Astrocyte of the spinal cord (primary cell): Measurements from ENCODE around the gene SNRNP25.

ENCODE experiments used
- DNase-seq: peaks from one replicate; pipeline ENCODE4 v3.0.0; 2011; ENCODE audit warnings: low read depth, low spot score
- H3K4me3 ChIP-seq: 2 replicates; pipeline ENCODE4 v1.5.1; 2011; ENCODE audit warnings: low read depth, mild to moderate bottlenecking, low read length, moderate library complexity
- in situ Hi-C: cut with HindIII; loops from 2 replicates; pipeline ENCODE4 v1.10.0; 2017; ENCODE audit warnings: low sequenced_read_pairs
- TF ChIP-seq, protein P1 (sequence below): IDR thresholded peaks from 2 replicates; pipeline ENCODE4 v1.5.1; 2012; ENCODE audit warnings: low read depth, mild to moderate bottlenecking, low read length, inconsistent platforms

Gene SNRNP25

DNA sequence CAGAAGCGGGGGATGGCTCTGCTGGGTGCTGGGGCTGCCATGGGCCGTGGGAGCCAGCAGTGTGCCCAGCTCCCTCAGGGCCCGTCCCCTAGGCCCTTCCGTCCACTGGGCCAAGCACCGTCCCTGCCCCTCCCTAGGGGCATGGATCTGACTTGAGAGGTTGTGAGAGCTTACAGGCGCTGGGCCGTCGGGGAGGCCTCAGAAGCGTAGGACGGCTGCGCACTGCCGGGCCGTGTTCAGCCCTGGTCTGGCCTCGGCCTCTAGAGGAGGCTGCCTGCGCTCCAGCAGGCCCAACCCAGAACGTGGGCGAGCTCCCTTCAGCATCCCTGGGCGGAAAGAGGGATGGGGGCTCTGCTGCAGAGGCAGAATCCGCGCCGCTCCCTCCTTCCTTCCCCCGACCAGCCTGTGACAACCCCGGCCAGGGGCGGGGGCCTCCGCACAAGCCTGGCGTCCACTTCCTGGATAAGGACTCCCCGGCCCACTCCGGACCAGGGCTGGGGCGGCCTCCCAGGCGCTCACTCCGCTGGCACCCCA, 23.7 kb downstream of the SNRNP25 start:
- in situ Hi-C loops = no loop called here
- H3K4me3 ChIP-seq = peak overlapping the region; percentile 65
- peak; percentile 54 for DNase-seq
- TF ChIP-seq, protein P1, sequence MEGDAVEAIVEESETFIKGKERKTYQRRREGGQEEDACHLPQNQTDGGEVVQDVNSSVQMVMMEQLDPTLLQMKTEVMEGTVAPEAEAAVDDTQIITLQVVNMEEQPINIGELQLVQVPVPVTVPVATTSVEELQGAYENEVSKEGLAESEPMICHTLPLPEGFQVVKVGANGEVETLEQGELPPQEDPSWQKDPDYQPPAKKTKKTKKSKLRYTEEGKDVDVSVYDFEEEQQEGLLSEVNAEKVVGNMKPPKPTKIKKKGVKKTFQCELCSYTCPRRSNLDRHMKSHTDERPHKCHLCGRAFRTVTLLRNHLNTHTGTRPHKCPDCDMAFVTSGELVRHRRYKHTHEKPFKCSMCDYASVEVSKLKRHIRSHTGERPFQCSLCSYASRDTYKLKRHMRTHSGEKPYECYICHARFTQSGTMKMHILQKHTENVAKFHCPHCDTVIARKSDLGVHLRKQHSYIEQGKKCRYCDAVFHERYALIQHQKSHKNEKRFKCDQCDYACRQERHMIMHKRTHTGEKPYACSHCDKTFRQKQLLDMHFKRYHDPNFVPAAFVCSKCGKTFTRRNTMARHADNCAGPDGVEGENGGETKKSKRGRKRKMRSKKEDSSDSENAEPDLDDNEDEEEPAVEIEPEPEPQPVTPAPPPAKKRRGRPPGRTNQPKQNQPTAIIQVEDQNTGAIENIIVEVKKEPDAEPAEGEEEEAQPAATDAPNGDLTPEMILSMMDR = no peak

DNA sequence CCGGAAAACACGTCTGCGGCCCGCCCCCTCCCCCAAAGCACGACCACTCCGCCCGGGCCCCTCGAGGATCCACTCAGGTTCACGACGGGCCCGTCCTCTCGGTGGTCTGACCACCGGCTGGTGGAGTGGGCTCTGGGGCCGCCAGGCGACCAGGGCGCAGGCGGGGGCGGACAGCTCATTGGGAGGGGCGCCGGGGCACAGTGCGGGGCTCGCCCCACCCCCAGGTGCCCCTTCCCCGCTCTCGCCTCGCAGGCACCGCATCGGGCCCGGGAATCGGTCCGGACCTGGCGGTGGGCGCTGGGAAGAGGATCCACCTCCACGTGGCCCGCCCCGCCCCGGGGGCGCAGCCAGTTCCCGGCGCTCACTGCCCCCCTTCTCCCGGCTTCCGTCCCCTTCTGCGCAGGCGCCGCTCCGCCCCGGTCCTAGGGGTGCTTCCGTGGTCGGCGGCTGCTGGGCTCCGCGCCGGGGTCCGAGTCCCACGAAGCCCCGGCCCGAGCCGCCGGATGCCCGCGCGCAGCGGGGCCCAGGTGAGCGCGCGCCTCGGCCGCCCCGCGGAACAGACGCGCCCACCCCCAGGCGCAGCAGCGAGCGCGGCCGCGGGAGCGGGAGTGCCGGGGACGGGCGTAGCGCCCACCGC, 24.3 kb downstream of the SNRNP25 start, which contains the start of gene MPG:
TSS of gene MPG (plus strand) at position 419 of the 637 bp plus-strand sequence. CDS start at position 504, 85 bp downstream.
- peak within 1 kb of the TSS; percentile 65 for H3K4me3 ChIP-seq
- peak; percentile 79 for DNase-seq
- in situ Hi-C loops = no loop called here
- TF ChIP-seq, protein P1 = no peak

DNA sequence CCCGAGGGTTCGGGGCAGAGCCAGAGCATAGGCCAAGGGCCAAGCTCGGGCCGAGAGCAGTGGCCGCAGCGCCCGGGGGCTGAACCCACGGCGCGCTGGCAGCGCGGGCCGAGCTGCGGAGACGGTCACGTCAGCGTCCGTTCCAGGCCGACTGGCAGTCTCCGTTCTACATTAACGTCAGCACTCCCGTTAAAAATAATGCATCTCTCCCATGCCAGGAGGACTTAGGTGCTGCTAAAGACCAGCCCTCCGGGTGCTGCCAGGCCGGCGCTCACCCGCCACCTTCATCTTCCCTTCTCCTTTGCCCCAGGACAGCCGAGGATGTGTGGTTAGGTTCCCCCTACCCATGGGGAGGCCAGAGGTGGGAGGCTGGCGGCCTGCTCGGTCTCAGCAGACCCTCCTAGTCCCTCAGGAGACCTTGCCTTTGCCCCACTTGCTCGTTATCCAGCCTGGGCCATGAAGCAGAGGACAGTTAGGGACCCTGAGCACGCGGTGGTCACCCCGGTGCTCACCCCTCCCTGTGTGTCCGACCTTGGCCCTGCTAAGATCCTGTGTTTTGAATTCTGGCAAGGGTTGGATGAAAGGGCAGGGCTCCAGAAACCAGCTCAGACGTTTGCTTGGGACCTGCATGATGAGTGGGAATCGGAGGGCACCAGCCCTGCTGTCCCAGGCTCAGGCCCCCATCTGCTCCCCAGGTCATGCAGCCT, 25.0 kb downstream of the SNRNP25 start:
- in situ Hi-C loops = no loop called here
- DNase-seq = peak; percentile 46
- peak overlapping the region; percentile 65 for H3K4me3 ChIP-seq
- TF ChIP-seq, protein P1 = no peak

DNA sequence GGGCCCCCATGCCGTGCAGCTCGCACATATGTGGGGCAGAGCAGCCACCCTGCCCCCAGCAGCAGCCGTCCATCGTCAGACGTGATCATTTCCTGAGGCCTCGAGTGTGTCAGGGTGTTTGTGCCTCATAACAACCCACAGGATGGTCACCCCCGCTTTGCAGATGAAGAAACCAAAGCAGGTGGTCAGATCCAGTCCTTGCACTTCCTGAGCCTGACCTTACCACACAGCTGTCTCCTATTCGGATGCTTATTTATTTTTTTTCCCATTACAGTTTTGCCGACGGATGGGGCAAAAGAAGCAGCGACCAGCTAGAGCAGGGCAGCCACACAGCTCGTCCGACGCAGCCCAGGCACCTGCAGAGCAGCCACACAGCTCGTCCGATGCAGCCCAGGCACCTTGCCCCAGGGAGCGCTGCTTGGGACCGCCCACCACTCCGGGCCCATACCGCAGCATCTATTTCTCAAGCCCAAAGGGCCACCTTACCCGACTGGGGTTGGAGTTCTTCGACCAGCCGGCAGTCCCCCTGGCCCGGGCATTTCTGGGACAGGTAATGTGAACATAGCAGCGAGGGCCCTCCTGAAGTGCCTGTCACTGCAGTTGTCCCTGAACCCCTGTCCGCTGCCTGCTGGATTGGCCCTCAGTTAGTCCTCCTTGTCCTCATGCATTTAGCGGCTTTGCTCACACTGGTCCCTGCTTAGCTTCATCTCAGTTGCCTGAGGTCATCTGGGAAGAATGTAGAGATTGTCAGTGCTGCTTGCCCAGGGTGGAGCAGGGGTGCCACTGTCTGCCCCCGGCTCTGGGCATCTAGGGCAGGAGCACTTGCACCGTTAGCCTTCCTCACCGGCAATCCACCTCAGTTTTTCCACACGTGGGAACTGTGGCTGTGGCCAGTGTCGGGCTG, 25.8 kb downstream of the SNRNP25 start:
- in situ Hi-C loops = no loop called here

DNA sequence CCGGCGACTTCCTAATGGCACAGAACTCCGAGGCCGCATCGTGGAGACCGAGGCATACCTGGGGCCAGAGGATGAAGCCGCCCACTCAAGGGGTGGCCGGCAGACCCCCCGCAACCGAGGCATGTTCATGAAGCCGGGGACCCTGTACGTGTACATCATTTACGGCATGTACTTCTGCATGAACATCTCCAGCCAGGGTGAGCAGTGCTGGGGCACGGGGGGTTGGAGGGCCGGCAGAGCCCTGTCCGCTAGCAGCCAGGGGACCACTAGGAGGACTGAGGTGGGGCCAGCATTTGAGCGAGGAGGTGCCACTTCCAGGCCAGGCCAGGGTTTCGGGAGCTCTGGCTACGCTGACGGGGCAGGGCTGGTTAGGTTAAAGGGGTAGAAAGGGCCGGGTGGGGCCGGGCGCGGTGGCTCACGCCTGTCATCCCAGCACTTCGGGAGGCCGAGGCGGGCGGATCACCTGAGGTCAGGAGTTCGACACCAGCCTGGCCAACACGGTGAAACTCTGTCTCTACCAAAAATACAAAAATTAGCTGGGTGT, 29.5 kb downstream of the SNRNP25 start:
- DNase-seq = no peak
- in situ Hi-C loops = no loop called here
- TF ChIP-seq, protein P1 = no peak
- H3K4me3 ChIP-seq = no peak overlapping the region

More for the DNA sequence above, 25.8 kb downstream of the SNRNP25 start:
- TF ChIP-seq, protein P1 = no peak
- H3K4me3 ChIP-seq = peak overlapping the region; percentile 65
- no peak for DNase-seq
